ENCODE measurements around the gene ABLIM1. TPM values are rescaled to one million over a fixed set of nuclear protein-coding genes. Genes with fewer than 3 reads are reported as not detected.

Gene ABLIM1
- total RNA-seq, 1 donor from 2014 or later: 70.0 TPM

DNA sequence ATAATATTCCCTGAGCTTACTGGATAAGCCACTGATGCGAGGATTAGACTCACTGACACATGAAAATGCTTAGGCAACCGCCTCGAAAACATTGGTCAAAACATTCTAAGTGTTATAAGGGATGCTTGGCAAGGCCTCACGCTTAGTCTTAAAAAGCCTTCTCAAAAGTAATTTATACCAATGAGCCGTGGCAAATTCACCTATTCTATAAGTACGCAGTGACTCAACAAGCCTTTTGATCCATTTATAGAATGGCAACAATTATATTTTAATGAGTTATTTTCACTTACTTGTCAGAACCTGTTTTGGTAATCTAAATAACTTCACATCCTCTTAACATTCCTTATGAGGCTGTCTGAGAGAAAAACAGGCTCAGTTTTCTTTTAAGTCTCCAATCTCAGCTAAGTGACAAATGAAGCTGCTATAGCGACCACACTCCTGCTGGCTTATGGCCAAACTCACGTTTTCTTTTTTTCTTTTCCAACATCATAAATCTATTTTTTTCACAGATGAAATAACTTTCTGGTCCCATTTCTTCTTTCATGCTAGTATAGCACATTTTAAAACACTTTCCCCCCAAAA lies 132.6 kb downstream of the ABLIM1 start:
- H4K20me1 ChIP-seq (ENCODE audit: insufficient read depth, low read length): peaks cover 20% of the 10 kb centered on the region
- no peak overlapping the region for H2AFZ ChIP-seq (ENCODE audit: low read depth, low read length)
- H3K4me2 ChIP-seq (ENCODE audit: low read length): peak overlapping the region; percentile 83
- H3K9me3 Mint-ChIP-seq (ENCODE audit: unreplicated experiment): peaks cover 1% of the 10 kb centered on the region
- H3K4me1 Mint-ChIP-seq (ENCODE audit: low read depth, unreplicated experiment): peaks cover 36% of the 10 kb centered on the region
- FAIRE-seq (no peak), DNase-seq (ENCODE audit: low read depth) (peak; percentile 19)
- no peaks in the 10 kb centered on the region for H3K36me3 ChIP-seq (ENCODE audit: insufficient read depth, low read length)
- no peaks in the 10 kb centered on the region for H3K9me3 ChIP-seq (ENCODE audit: insufficient read depth, low read depth, low read length)
- H3K27ac Mint-ChIP-seq (ENCODE audit: unreplicated experiment): peak overlapping the region; percentile 83
- no peak overlapping the region for H3K9ac ChIP-seq (ENCODE audit: low read length)
- H3K27ac ChIP-seq (ENCODE audit: low read depth, low read length): no peak overlapping the region
- H3K27me3 ChIP-seq (ENCODE audit: insufficient read depth, low read length): peaks cover 37% of the 10 kb centered on the region
- no peaks in the 10 kb centered on the region for H3K27me3 Mint-ChIP-seq (ENCODE audit: low read depth, unreplicated experiment)
- H3K4me1 ChIP-seq (ENCODE audit: insufficient read depth, low read length): peaks cover 16% of the 10 kb centered on the region
- no peak overlapping the region for H3K4me3 ChIP-seq (ENCODE audit: insufficient read depth, low read depth, low read length)
- H3K79me2 ChIP-seq (ENCODE audit: insufficient read depth, low read length): no peaks in the 10 kb centered on the region
- TF ChIP-seq, protein P1, sequence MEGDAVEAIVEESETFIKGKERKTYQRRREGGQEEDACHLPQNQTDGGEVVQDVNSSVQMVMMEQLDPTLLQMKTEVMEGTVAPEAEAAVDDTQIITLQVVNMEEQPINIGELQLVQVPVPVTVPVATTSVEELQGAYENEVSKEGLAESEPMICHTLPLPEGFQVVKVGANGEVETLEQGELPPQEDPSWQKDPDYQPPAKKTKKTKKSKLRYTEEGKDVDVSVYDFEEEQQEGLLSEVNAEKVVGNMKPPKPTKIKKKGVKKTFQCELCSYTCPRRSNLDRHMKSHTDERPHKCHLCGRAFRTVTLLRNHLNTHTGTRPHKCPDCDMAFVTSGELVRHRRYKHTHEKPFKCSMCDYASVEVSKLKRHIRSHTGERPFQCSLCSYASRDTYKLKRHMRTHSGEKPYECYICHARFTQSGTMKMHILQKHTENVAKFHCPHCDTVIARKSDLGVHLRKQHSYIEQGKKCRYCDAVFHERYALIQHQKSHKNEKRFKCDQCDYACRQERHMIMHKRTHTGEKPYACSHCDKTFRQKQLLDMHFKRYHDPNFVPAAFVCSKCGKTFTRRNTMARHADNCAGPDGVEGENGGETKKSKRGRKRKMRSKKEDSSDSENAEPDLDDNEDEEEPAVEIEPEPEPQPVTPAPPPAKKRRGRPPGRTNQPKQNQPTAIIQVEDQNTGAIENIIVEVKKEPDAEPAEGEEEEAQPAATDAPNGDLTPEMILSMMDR (IDR thresholded peaks at IDR 0.05; ENCODE audit: insufficient read depth, low read depth, low read length): no peak
- no peak for TF ChIP-seq EZH2 (IDR thresholded peaks at IDR 0.05; ENCODE audit: insufficient read depth, low read length)
- H3K36me3 Mint-ChIP-seq (ENCODE audit: low read depth, unreplicated experiment): peaks cover 8% of the 10 kb centered on the region
- peak overlapping the region; percentile 79 for H3K4me3 Mint-ChIP-seq (ENCODE audit: unreplicated experiment)

DNA sequence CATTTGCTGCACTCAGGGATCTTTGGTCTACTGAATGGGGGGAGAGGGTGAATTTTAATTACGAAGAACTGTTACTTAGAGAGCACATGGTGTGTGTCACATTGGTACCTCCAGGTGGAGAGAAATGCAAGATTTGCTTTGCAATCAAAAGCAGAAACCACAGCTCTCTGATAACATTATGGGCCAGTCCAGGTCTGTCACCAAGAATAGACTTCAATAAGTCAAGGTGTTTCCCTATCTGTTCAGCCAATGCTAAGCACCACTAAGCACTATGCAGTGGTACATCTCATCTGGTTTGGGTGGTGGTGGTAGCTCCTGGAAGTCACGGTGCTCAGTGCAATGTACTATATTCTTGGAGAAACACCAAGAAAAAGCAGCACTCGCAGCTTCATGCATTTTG lies 134.2 kb downstream of the ABLIM1 start:
- no peak for DNase-seq (ENCODE audit: low read depth)
- no peak overlapping the region for H3K4me2 ChIP-seq (ENCODE audit: low read length)
- peaks cover 34% of the 10 kb centered on the region for H3K27me3 ChIP-seq (ENCODE audit: insufficient read depth, low read length)
- Mint-ChIP-seq H3K36me3 (ENCODE audit: low read depth, unreplicated experiment) (peaks cover 9% of the 10 kb centered on the region), H3K9me3 (ENCODE audit: unreplicated experiment) (peaks cover 1% of the 10 kb centered on the region), H3K4me3 (ENCODE audit: unreplicated experiment) (no peak overlapping the region), H3K4me1 (ENCODE audit: low read depth, unreplicated experiment) (peaks cover 49% of the 10 kb centered on the region), H3K27ac (ENCODE audit: unreplicated experiment) (no peak overlapping the region), H3K27me3 (ENCODE audit: low read depth, unreplicated experiment) (no peaks in the 10 kb centered on the region)
- FAIRE-seq: no peak
- H3K4me3 ChIP-seq (ENCODE audit: insufficient read depth, low read depth, low read length): no peak overlapping the region
- TF ChIP-seq EZH2 (IDR thresholded peaks at IDR 0.05; ENCODE audit: insufficient read depth, low read length): no peak
- TF ChIP-seq, protein P1 (IDR thresholded peaks at IDR 0.05; ENCODE audit: insufficient read depth, low read depth, low read length): no peak
- H3K79me2 ChIP-seq (ENCODE audit: insufficient read depth, low read length): no peaks in the 10 kb centered on the region
- peaks cover 20% of the 10 kb centered on the region for H4K20me1 ChIP-seq (ENCODE audit: insufficient read depth, low read length)
- no peak overlapping the region for H3K27ac ChIP-seq (ENCODE audit: low read depth, low read length)
- no peak overlapping the region for H3K9ac ChIP-seq (ENCODE audit: low read length)
- peaks cover 24% of the 10 kb centered on the region for H3K4me1 ChIP-seq (ENCODE audit: insufficient read depth, low read length)
- no peaks in the 10 kb centered on the region for H3K9me3 ChIP-seq (ENCODE audit: insufficient read depth, low read depth, low read length)
- H2AFZ ChIP-seq (ENCODE audit: low read depth, low read length): no peak overlapping the region
- no peaks in the 10 kb centered on the region for H3K36me3 ChIP-seq (ENCODE audit: insufficient read depth, low read length)

DNA sequence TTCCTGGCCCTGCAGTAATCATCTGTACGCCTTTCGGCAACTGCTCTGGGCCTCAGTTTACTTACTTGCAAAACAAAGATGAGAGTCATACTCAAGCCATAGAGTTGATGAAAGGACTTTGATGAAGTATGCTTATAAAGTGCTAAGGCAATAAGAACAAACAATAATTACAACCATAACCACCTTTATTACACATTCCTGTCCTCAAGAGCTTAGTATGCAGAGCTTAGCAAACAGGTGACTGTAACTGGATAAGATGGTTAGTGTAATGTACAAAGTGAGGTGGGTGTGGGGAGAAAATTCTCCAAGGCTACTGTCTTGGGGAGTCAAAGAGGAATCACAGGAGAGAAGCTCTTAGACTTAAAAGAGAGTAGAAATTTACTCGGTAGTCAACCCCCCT lies 136.8 kb downstream of the ABLIM1 start:
- H3K4me3 Mint-ChIP-seq (ENCODE audit: unreplicated experiment): no peak overlapping the region
- H3K79me2 ChIP-seq (ENCODE audit: insufficient read depth, low read length): no peaks in the 10 kb centered on the region

More for the DNA sequence above, 136.8 kb downstream of the ABLIM1 start:
- no peak overlapping the region for H3K9ac ChIP-seq (ENCODE audit: low read length)
- no peaks in the 10 kb centered on the region for H3K36me3 ChIP-seq (ENCODE audit: insufficient read depth, low read length)
- H3K36me3 Mint-ChIP-seq (ENCODE audit: low read depth, unreplicated experiment): peaks cover 13% of the 10 kb centered on the region
- no peaks in the 10 kb centered on the region for H3K27me3 Mint-ChIP-seq (ENCODE audit: low read depth, unreplicated experiment)
- H3K4me3 ChIP-seq (ENCODE audit: insufficient read depth, low read depth, low read length): no peak overlapping the region
- no peak for TF ChIP-seq EZH2 (IDR thresholded peaks at IDR 0.05; ENCODE audit: insufficient read depth, low read length)
- TF ChIP-seq, protein P1 (IDR thresholded peaks at IDR 0.05; ENCODE audit: insufficient read depth, low read depth, low read length): no peak
- peaks cover 12% of the 10 kb centered on the region for H4K20me1 ChIP-seq (ENCODE audit: insufficient read depth, low read length)
- H2AFZ ChIP-seq (ENCODE audit: low read depth, low read length): no peak overlapping the region
- peaks cover 45% of the 10 kb centered on the region for H3K4me1 Mint-ChIP-seq (ENCODE audit: low read depth, unreplicated experiment)
- DNase-seq (ENCODE audit: low read depth): no peak
- H3K4me2 ChIP-seq (ENCODE audit: low read length): no peak overlapping the region
- H3K27me3 ChIP-seq (ENCODE audit: insufficient read depth, low read length): peaks cover 32% of the 10 kb centered on the region
- H3K27ac ChIP-seq (ENCODE audit: low read depth, low read length): no peak overlapping the region
- peaks cover 16% of the 10 kb centered on the region for H3K4me1 ChIP-seq (ENCODE audit: insufficient read depth, low read length)
- no peaks in the 10 kb centered on the region for H3K9me3 ChIP-seq (ENCODE audit: insufficient read depth, low read depth, low read length)
- peaks cover 1% of the 10 kb centered on the region for H3K9me3 Mint-ChIP-seq (ENCODE audit: unreplicated experiment)
- no peak for FAIRE-seq
- H3K27ac Mint-ChIP-seq (ENCODE audit: unreplicated experiment): no peak overlapping the region
